Transverse colon (tissue), 4 donors: ENCODE results near the gene PMEPA1. TPM values are rescaled to one million over a fixed set of nuclear protein-coding genes. Genes with fewer than 3 reads are reported as not detected.
A peak's percentile ranks its signal among the peaks of the same experiment; 100 is the strongest.

ENCODE experiments used
- DNase-seq: peaks from one replicate; pipeline ENCODE4 v3.0.0-alpha.2; 2019
- H3K27ac ChIP-seq, 4 donors: fragments of 200-600 bp; sonication (generic); 2 replicates each; pipeline ENCODE4 v1.5.1; 2016 to 2018; ENCODE audit warnings: inconsistent platforms in 4 of 4
- H3K27me3 ChIP-seq: fragments of 200-600 bp; sonication (generic); 2 replicates; pipeline ENCODE4 v1.5.1; 2017; ENCODE audit warnings: inconsistent platforms
- H3K36me3 ChIP-seq, 4 donors: fragments of 200-600 bp; sonication (generic); 2 replicates each; pipeline ENCODE4 v1.5.1; 2017 to 2019; ENCODE audit warnings: inconsistent platforms in 4 of 4
- H3K4me1 ChIP-seq, 4 donors: fragments of 200-600 bp; sonication (generic); 2 replicates each; pipeline ENCODE4 v1.5.1; 2017 to 2020; ENCODE audit warnings: inconsistent platforms in 4 of 4
- H3K4me3 ChIP-seq, 4 donors: fragments of 200-600 bp; sonication (generic); 1 replicate in 1 of 4; 2 replicates in 3 of 4; pipeline versions ENCODE4 v1.5.1 to v1.6.1; 2017 to 2019; ENCODE audit warnings: inconsistent platforms in 4 of 4
- H3K9me3 ChIP-seq, 2 donors: fragments of 200-600 bp; sonication (generic); 2 replicates each; pipeline ENCODE4 v1.5.1; 2017 to 2019; ENCODE audit warnings: inconsistent platforms in 2 of 2
- EP300 ChIP-seq: sonication (generic); formaldehyde crosslinking; IDR thresholded peaks from one replicate; pipeline ENCODE4 v1.6.1; 2017; ENCODE audit warnings: antibody characterized with exemption, low read depth
- POLR2A ChIP-seq: fragments of 450-650 bp; IDR thresholded peaks from one replicate; pipeline ENCODE4 v1.6.1; 2016; ENCODE audit warnings: antibody characterized with exemption, mild to moderate bottlenecking, moderate library complexity
- POLR2AphosphoS5 ChIP-seq, 3 donors: sonication (generic); formaldehyde crosslinking; IDR thresholded peaks; one replicate each; pipeline ENCODE4 v1.6.1; 2016; ENCODE audit warnings: antibody characterized with exemption in 3 of 3
- WGBS, 2 donors: methylation state at CpG; one replicate each; pipeline ENCODE4 v1.1.5; 2018; ENCODE audit warnings: low coverage in 1 of 2; 5-methylcytosine and 5-hydroxymethylcytosine counted together
- in situ Hi-C, 4 donors: fragments of 200-750 bp; cut with MboI; loops; one replicate each; pipeline versions ENCODE4 v1.15.0 to v1.15.1; 2017; ENCODE audit warnings: low sequenced_read_pairs in 3 of 4, low pct_ligation_motif_present in 1 of 4, low pct_unique_long_range_greater_than_20kb in 1 of 4
- intact Hi-C: fragments of 100-400 bp; cut with DNase I; formaldehyde crosslinking; loops from one replicate; pipeline ENCODE4 v1.15.1; 2023; ENCODE audit warnings: low total_unique reads
- total RNA-seq, 4 donors: library from RNA; depleted of rRNA; stranded (reverse); fragments of >200 nt; gene quantifications; one replicate each; pipeline ENCODE4 v1.1.0, GENCODE V29; 2016
- TF ChIP-seq, protein P1 (sequence below), 5 experiments: fragments of 200-600 bp in 3 of 5; fragments of 450-650 bp in 2 of 5; sonication (generic) in 3 of 5; IDR thresholded peaks; 1 replicate in 2 of 5; 2 replicates in 3 of 5; pipeline ENCODE4 v1.5.1; 2016 to 2017; ENCODE audit warnings: antibody characterized with exemption in 5 of 5, inconsistent platforms in 3 of 5, mild to moderate bottlenecking in 2 of 5, moderate library complexity in 1 of 5

PMEPA1 gene
- total RNA-seq, 4 donors from 2014 or later = 6.4 to 10.8 (median 8.4) TPM

DNA sequence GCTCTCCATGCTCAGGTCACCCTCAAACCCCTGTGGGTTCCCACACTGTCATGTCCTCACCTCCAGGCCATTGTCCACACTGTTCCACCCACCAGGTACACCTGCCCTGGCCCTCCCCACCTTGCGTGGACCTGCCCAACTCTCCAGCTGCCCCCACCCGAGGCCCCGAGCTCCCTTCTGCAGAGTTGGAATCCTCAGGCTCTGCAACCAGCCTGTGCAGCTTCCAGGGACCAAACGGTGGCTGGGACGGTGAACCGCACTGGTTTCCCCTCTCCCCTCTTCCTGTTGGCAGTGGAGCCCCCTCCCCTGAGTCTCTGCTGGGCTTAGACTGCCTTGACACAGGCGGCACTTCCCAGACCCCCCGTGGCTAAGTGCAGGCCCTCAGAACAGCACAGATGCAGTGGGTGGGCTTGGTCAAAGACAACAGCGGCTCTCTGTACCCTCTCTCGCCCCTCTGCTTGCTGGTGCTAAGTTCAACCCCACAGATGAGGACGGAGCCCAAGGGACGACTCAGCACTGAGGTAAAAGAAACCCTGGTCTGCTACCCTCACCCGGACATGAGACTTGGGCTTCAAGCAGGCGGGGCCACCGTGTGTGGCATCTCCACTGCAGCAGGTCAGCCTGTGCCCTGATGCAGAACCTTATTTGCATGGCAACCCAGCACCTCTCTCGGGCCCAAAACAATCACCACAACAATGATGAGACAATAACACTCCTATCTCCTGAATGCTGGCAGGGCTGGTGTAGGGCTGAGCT lies 100.6 kb downstream of the PMEPA1 start:
- Histone ChIP-seq H3K9me3 (no peaks in the 10 kb centered on the region), H3K4me1 (peaks cover 0 to 14% (median 5%) of the 10 kb centered on the region in 4 donors), H3K27ac (no peak overlapping the region), H3K27me3 (no peaks in the 10 kb centered on the region), H3K36me3 (no peaks in the 10 kb centered on the region), H3K4me3 (no peak overlapping the region)
- WGBS, 2 donors = 80 to 87% methylated on average over 1 to 16 of the region's 16 CpGs
- in situ Hi-C loops (loop anchor here in 2 of 4 donors (10.0 to 25.0 kb wide), 2 partner anchors 222 to 596 kb away; partner anchors contain the start of gene RBM38 (in 1 of the 2)), intact Hi-C loops (no loop called here)
- TF ChIP-seq EP300 (no peak), POLR2A (no peak), POLR2AphosphoS5 (IDR thresholded peaks at IDR 0.05) (no peak)
- TF ChIP-seq, protein P1, sequence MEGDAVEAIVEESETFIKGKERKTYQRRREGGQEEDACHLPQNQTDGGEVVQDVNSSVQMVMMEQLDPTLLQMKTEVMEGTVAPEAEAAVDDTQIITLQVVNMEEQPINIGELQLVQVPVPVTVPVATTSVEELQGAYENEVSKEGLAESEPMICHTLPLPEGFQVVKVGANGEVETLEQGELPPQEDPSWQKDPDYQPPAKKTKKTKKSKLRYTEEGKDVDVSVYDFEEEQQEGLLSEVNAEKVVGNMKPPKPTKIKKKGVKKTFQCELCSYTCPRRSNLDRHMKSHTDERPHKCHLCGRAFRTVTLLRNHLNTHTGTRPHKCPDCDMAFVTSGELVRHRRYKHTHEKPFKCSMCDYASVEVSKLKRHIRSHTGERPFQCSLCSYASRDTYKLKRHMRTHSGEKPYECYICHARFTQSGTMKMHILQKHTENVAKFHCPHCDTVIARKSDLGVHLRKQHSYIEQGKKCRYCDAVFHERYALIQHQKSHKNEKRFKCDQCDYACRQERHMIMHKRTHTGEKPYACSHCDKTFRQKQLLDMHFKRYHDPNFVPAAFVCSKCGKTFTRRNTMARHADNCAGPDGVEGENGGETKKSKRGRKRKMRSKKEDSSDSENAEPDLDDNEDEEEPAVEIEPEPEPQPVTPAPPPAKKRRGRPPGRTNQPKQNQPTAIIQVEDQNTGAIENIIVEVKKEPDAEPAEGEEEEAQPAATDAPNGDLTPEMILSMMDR (IDR thresholded peaks at IDR 0.05) = no peak
- peak; percentile 4 for DNase-seq

DNA sequence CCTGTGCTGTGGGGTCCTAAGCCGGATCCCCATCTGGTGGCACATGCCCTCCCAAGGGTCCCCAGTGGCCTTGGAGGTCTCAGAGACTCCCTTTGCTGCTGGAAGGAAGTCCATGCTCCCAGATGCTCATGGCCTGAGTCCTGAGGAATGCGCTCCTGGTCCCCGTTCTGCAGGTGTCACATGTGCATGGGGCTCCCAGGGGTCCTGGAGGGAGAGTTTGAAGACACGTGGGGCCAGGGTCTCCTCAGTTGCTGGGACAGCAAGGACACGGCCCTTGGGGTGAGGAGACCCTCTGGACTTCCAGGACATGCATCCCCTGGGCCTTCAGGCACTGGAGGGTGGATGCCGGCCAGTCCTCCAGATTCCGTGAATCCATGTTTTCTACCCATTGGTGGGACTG lies 101.3 kb downstream of the PMEPA1 start:
- 83% methylated on average over 7 of the region's 7 CpGs; no CpG with 5 or more reads in 1 of the 2 donors for WGBS, 2 donors
- Histone ChIP-seq H3K4me1 (peaks cover 0 to 14% (median 5%) of the 10 kb centered on the region in 4 donors), H3K9me3 (no peaks in the 10 kb centered on the region), H3K27me3 (no peaks in the 10 kb centered on the region), H3K4me3 (no peak overlapping the region), H3K36me3 (no peaks in the 10 kb centered on the region), H3K27ac (no peak overlapping the region)
- in situ Hi-C loops (loop anchor here in 2 of 4 donors (10.0 to 25.0 kb wide), 2 partner anchors 221 to 596 kb away; partner anchors contain the start of gene RBM38 (in 1 of the 2)), intact Hi-C loops (no loop called here)
- DNase-seq = no peak
- TF ChIP-seq POLR2AphosphoS5 (IDR thresholded peaks at IDR 0.05) = no peak

DNA sequence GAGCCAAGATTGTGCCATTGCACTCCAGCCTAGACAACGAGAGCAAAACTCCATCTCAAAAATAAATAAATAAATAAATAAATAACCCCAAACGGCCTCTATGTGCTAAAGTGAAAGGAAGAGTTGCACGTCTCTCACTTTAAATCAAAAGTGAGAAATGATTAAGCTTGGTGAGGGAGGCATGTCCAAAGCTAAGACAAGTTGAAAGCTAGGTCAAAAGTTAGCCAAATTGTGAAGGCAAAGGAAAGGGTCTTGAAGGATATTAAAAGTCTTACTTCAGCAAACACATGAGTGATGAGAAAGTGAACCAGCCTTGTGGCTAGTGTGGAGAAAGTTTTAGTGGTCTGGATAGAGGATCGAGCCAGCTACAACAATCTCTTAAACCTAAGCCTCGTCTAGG lies 103.9 kb downstream of the PMEPA1 start:
- Histone ChIP-seq H3K27ac (no peak overlapping the region), H3K4me1 (peaks cover 0 to 14% (median 5%) of the 10 kb centered on the region in 4 donors), H3K27me3 (no peaks in the 10 kb centered on the region), H3K9me3 (no peaks in the 10 kb centered on the region), H3K36me3 (no peaks in the 10 kb centered on the region), H3K4me3 (no peak overlapping the region)
- in situ Hi-C loops (loop anchor here in 2 of 4 donors (10.0 to 25.0 kb wide), 2 partner anchors 219 to 599 kb away; partner anchors contain the start of gene RBM38 (in 1 of the 2)), intact Hi-C loops (no loop called here)
- WGBS, 2 donors = 24 to 64% methylated on average over 3 to 5 of the region's 5 CpGs
- no peak for TF ChIP-seq POLR2A
- TF ChIP-seq, protein P1 (IDR thresholded peaks at IDR 0.05) = no peak
- no peak for TF ChIP-seq EP300
- no peak for TF ChIP-seq POLR2AphosphoS5 (IDR thresholded peaks at IDR 0.05)
- DNase-seq = no peak

DNA sequence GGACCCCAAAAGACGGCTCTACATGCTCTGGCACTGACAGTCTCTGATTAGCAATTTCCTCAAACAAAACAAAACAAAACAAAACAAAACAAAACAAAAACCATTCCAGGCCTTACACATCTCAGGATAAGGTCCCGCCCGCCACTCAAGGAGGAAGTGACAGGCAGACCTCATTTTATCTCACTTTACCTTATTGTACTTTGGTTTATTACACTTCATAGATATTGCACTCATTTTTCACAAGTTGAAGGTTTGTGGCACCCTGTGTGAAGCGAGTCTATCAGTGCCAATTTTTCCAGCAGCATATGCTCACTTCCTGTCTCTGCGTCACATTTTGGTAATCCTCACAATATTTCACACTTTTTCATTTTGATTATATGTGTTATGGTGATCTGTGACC lies 104.8 kb downstream of the PMEPA1 start:
- Histone ChIP-seq H3K27me3 (no peaks in the 10 kb centered on the region), H3K9me3 (no peaks in the 10 kb centered on the region), H3K4me1 (peaks cover 0 to 14% (median 5%) of the 10 kb centered on the region in 4 donors), H3K4me3 (no peak overlapping the region), H3K27ac (peak overlapping the region; percentile 53 to 62 (median 58)), H3K36me3 (no peaks in the 10 kb centered on the region)
- in situ Hi-C loops = loop anchor here in 2 of 4 donors (10.0 to 25.0 kb wide), 2 partner anchors 218 to 600 kb away; partner anchors contain the start of gene RBM38 (in 1 of the 2)
- 20 to 49% methylated on average over 5 of the region's 5 CpGs for WGBS, 2 donors
- peak in 2 of 3 donors; percentile 7 to 39 for TF ChIP-seq POLR2AphosphoS5 (IDR thresholded peaks at IDR 0.05)
- TF ChIP-seq, protein P1 (IDR thresholded peaks at IDR 0.05) = no peak
- peak; percentile 52 for DNase-seq
- intact Hi-C loops = no loop called here
